NK-92 (cell line): ENCODE measurements around the gene PDLIM1.

Experiments
- DNase-seq: peaks from one replicate; lab custom pipeline; 2025; ENCODE audit not compliant: unreplicated experiment; lab: John Stamatoyannopoulos, UW

PDLIM1 gene

GRCh38 chr10:95290461-95291364 is at the start of gene PDLIM1:
Gene PDLIM1 (minus strand): TSS chr10:95291003. CDS start chr10:95290915, 88 bp downstream.
- no peak for DNase-seq

- DNase-seq, result no peak
Measured at GRCh38 chr10:95339863-95340262, 49.1 kb upstream of the PDLIM1 start.

- no peak for DNase-seq
Measured at GRCh38 chr10:95337423-95338160, 46.8 kb upstream of the PDLIM1 start.

GRCh38 chr10:95336702-95337101 is 45.9 kb upstream of the PDLIM1 start:
- no peak for DNase-seq

GRCh38 chr10:95335933-95336699 is 45.3 kb upstream of the PDLIM1 start:
- no peak for DNase-seq

- no peak for DNase-seq
Measured at GRCh38 chr10:95334805-95335144, 44.0 kb upstream of the PDLIM1 start.

- DNase-seq, result no peak
Measured at GRCh38 chr10:95333997-95334804, 43.4 kb upstream of the PDLIM1 start.

GRCh38 chr10:95332666-95333249 is 42.0 kb upstream of the PDLIM1 start:
- DNase-seq, result no peak

- no peak for DNase-seq
Measured at GRCh38 chr10:95331596-95332130, 40.9 kb upstream of the PDLIM1 start.

GRCh38 chr10:95330966-95331453 is 40.2 kb upstream of the PDLIM1 start:
- no peak for DNase-seq

- no peak for DNase-seq
Measured at GRCh38 chr10:95329296-95329695, 38.5 kb upstream of the PDLIM1 start.

GRCh38 chr10:95328013-95328412 is 37.2 kb upstream of the PDLIM1 start:
- DNase-seq, result no peak

- DNase-seq, result no peak
Measured at GRCh38 chr10:95327367-95327766, 36.6 kb upstream of the PDLIM1 start.

GRCh38 chr10:95326396-95326795 is 35.6 kb upstream of the PDLIM1 start:
- DNase-seq, result no peak

GRCh38 chr10:95325863-95326262 is 35.1 kb upstream of the PDLIM1 start:
- DNase-seq, result no peak

GRCh38 chr10:95324436-95325268 is 33.8 kb upstream of the PDLIM1 start:
- DNase-seq, result no peak

- DNase-seq, result no peak
Measured at GRCh38 chr10:95321554-95322301, 30.9 kb upstream of the PDLIM1 start.

GRCh38 chr10:95319239-95319638 is 28.4 kb upstream of the PDLIM1 start:
- DNase-seq, result no peak
